HG02678 (cell line): ENCODE measurements around the gene ITPK1.
"Not testable (repeated sequence)": the region's sequence is repeated elsewhere in the genome, so short reads cannot be mapped to it uniquely, and the experiment has no call there.

Experiments used
- ATAC-seq: cut with Tn5 transposase; IDR thresholded peaks from one replicate; pipeline ENCODE4 v1.9.1; 2021; ENCODE audit warnings: mild to moderate bottlenecking, moderate library complexity; ENCODE audit not compliant: unreplicated experiment

Gene ITPK1

DNA sequence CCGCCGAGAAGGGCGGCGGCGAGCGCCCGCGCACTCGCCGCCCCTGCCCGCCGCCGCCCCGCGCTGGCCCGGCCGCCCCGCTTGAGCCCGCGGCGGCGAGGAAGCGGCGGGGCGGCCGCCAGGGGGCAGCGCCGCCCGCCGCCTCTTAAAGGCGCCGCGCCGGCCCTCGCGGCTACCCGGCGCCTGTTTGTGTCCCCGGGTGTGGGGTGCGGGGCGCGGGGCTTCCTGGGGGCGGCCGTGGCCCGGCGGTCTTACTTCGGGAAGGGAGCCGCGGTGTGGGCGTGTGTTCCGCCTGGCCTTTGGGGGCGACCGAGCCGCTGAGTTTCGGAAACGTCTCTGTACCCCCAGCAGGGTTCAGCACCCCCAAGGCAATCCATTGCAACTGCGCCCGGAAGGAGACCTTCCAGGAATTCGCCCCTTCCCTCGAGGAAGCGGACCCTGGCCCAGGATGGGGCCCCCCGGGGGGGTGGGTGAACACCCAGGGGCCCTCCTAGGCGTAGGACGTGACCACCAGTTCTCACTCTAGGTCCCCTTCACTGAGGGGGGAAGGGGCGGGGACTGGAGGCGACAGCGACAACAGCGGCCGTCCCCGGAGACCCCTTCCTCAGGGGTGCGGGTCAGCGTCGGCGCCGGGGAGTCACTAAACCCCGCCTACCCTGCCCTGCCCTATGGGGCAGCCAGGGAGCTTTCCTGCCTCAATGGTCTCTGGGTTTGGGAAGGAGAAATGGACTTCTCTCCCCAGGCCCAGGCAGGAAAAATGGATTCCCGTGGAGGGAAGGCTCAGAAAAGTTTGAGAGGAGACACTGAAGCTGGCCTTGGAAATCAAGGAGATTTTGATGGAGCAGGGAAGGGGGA, at the start of gene ITPK1:
Gene ITPK1 (minus strand): TSS at position 105 of the 855 bp plus-strand sequence. CDS start 762 bp downstream, outside the sequence.
- peak; percentile 55 for ATAC-seq

GRCh38 chr14:93163564-93163963, 47.8 kb upstream of the ITPK1 start:
- peak; percentile 69 for ATAC-seq

DNA sequence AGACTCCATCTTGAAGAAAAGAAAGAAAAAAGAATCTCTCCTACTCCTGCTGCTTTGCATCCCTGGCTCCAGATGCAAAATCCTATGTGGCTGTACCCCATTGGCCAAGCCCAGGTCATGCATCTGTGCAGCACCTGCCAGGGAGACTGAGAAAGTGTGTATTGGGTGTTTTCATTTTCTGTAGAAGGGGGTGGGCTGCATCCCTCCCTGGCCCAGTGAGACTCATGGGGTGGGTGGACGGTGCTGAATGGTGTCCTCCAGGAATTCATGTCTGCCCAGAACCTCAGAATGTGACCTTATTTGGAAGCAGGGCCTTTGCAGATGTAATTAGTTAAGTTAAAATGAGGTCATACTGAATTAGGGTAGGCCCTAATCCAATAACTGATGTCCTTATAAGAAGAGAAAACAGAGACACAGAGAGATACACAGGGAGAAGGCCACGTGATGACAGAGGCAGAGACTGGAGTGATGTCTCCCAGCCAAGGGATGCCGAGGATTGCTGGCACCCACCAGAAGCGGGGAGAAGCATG, 45.8 kb upstream of the ITPK1 start:
- no peak for ATAC-seq

- ATAC-seq: no peak
Measured at GRCh38 chr14:93160353-93160801, 44.7 kb upstream of the ITPK1 start.

GRCh38 chr14:93159625-93160352, 44.1 kb upstream of the ITPK1 start:
- not testable (repeated sequence) for ATAC-seq

DNA sequence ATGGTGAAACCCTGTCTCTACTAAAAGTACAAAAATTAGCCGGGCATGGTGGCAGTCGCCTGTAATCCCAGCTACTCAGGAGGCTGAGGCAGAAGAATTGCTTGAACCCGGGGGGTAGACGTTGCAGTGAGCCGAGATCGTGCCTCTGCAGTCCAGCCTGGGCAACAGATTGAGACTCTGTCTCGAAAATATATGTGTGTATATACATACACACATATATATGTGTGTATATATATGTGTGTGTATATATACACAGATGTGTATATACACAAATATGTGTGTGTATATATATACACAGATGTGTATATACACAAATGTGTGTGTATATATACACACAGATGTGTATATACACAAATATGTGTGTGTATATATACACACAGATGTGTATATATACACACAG, 42.6 kb upstream of the ITPK1 start:
- not testable (repeated sequence) for ATAC-seq

GRCh38 chr14:93156693-93157369, 41.1 kb upstream of the ITPK1 start:
- no peak for ATAC-seq

- no peak for ATAC-seq
Measured at GRCh38 chr14:93155667-93156066, 39.9 kb upstream of the ITPK1 start.

GRCh38 chr14:93153121-93153520, 37.4 kb upstream of the ITPK1 start:
- no peak for ATAC-seq

- ATAC-seq: no peak
Measured at GRCh38 chr14:93150227-93151208, 34.8 kb upstream of the ITPK1 start.

- ATAC-seq: no peak
Measured at GRCh38 chr14:93148979-93149378, 33.3 kb upstream of the ITPK1 start.

- no peak for ATAC-seq
Measured at GRCh38 chr14:93146119-93146518, 30.4 kb upstream of the ITPK1 start.

GRCh38 chr14:93142854-93143652, 27.3 kb upstream of the ITPK1 start:
- ATAC-seq: no peak

GRCh38 chr14:93137864-93138263, 22.1 kb upstream of the ITPK1 start:
- ATAC-seq: no peak

GRCh38 chr14:93136508-93136907, 20.8 kb upstream of the ITPK1 start:
- ATAC-seq: not testable (repeated sequence)

- no peak for ATAC-seq
Measured at GRCh38 chr14:93136009-93136408, 20.3 kb upstream of the ITPK1 start.

DNA sequence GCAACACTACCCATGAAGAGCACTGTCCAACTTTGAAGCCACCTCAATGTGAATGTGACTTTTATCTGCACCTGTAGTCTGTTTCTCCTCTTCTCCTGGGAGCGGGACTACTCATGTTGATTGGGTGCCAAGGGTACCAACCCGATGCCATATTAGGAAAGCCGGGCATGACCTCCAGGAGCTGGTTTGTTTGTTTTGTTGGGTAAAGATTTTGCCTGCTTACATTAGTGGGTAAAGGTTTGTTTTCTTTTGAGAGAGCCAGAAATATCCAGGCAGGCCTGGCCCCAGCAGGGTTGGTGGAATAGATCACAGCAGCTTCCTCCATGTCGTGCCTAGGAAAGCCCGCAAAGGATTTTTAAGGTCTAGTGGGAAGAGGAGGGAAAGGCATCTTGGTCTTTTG, 19.7 kb upstream of the ITPK1 start:
- ATAC-seq: no peak

- ATAC-seq: no peak
Measured at GRCh38 chr14:93133464-93133863, 17.7 kb upstream of the ITPK1 start.

DNA sequence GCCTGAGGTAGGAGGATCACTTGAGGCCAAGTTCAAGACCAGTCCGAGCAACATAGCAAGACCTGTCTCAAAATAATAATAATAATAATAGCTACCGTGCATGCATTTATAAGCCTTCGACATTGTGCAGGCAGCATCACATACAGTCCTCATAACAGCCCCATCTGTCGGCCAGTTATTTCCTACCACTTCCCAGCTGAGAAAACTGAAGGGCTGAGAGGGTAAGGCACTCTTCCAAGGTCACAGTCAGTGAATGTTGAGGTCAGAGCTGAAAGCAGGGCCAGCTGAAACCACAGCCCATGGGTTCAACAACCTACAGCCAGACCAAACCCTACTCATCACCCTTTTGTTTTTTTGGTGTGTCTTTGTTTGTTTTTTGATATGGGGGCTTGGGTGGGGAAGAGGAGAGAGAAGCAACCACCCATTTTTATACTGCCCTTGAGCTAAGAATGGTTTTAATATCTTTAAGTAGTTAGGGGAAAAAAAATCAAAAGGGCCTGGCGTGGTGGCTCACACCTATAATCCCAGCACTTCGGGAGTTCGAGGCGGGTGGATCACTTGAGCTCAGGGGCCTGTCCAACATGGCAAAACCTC, 16.8 kb upstream of the ITPK1 start:
- ATAC-seq: no peak
